Measurements from ENCODE around the gene CFAP119. TPM values are rescaled to one million over a fixed set of nuclear protein-coding genes. Genes with fewer than 3 reads are reported as not detected.

Gene CFAP119
- total and polyA plus RNA-seq, 2 of the 8 experiments (the other 6 are each of a cell fraction or from before 2014, with no cell fraction given), result 5.6 to 6.0 TPM

- TF ChIP-seq HDAC6 (IDR thresholded peaks at IDR 0.05; ENCODE audit: low read depth, low read length) (no peak), BRCA1 (IDR thresholded peaks at IDR 0.05; ENCODE audit: low read depth, low read length) (no peak), BACH1 (IDR thresholded peaks at IDR 0.05; ENCODE audit: low read length) (no peak), SIRT6 (IDR thresholded peaks at IDR 0.05; ENCODE audit: low read length) (no peak), USF2 (IDR thresholded peaks at IDR 0.05; ENCODE audit: low read length) (no peak)
These were observed 10.9 kb downstream of the CFAP119 start (continued) for GRCh38 chr16:30750876-30751465.

Data from H1 (cell line).